ENCODE measurements around the gene RBAK. TPM values are rescaled to one million over a fixed set of nuclear protein-coding genes. Genes with fewer than 3 reads are reported as not detected.
"Not testable (repeated sequence)": the region's sequence is repeated elsewhere in the genome, so short reads cannot be mapped to it uniquely, and the experiment has no call there.

The RBAK gene
- total RNA-seq, 4 donors from 2014 or later = 10.9 to 13.2 (median 11.8) TPM

GRCh38 chr7:5053175-5053574 is 7.5 kb downstream of the RBAK start:
- H3K4me1 ChIP-seq = no peaks in the 10 kb centered on the region
- TF ChIP-seq POLR2A (IDR thresholded peaks at IDR 0.05) (no peak), CTCF (IDR thresholded peaks at IDR 0.05) (no peak)
- H3K27ac ChIP-seq = no peak overlapping the region
- peaks cover 0 to 92% (median 4%) of the 10 kb centered on the region in 3 donors for H3K36me3 ChIP-seq
- H3K9me3 ChIP-seq = peaks cover 0 to 45% (median 0%) of the 10 kb centered on the region in 4 donors
- no peak overlapping the region for H3K4me3 ChIP-seq
- no peak for DNase-seq
- no peaks in the 10 kb centered on the region for H3K27me3 ChIP-seq

GRCh38 chr7:5063698-5064097 is 18.0 kb downstream of the RBAK start:
- no peak for TF ChIP-seq POLR2A (IDR thresholded peaks at IDR 0.05)
- no peaks in the 10 kb centered on the region for H3K27me3 ChIP-seq
- H3K27ac ChIP-seq = no peak overlapping the region
- no peak for DNase-seq
- H3K9me3 ChIP-seq = peaks cover 0 to 91% (median 37%) of the 10 kb centered on the region in 4 donors
- H3K4me1 ChIP-seq = no peaks in the 10 kb centered on the region
- peaks cover 0 to 64% (median 25%) of the 10 kb centered on the region in 3 donors for H3K36me3 ChIP-seq
- H3K4me3 ChIP-seq = no peak overlapping the region

GRCh38 chr7:5064391-5065106 is 18.9 kb downstream of the RBAK start:
- Histone ChIP-seq H3K4me1 (no peaks in the 10 kb centered on the region), H3K4me3 (no peak overlapping the region), H3K27ac (no peak overlapping the region), H3K27me3 (no peaks in the 10 kb centered on the region), H3K9me3 (peaks cover 0 to 91% (median 39%) of the 10 kb centered on the region in 4 donors), H3K36me3 (peaks cover 0 to 56% (median 22%) of the 10 kb centered on the region in 3 donors)
- TF ChIP-seq POLR2A (IDR thresholded peaks at IDR 0.05) (no peak), CTCF (IDR thresholded peaks at IDR 0.05) (no peak)
- no peak for DNase-seq

DNA sequence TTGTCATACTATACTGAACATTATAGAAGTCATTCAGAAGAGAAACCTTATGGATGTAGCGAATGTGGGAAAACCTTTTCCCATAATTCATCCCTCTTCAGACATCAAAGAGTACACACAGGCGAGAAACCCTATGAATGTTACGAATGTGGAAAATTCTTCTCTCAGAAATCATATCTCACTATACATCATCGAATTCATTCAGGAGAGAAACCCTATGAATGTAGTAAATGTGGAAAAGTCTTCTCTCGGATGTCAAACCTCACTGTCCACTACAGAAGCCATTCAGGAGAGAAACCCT is 19.4 kb downstream of the RBAK start:
- no peak for DNase-seq
- Histone ChIP-seq H3K27me3 (no peaks in the 10 kb centered on the region), H3K4me1 (no peaks in the 10 kb centered on the region), H3K4me3 (no peak overlapping the region), H3K36me3 (peaks cover 0 to 50% (median 22%) of the 10 kb centered on the region in 3 donors), H3K27ac (no peak overlapping the region), H3K9me3 (peaks cover 0 to 92% (median 40%) of the 10 kb centered on the region in 4 donors)
- TF ChIP-seq CTCF (IDR thresholded peaks at IDR 0.05) (no peak), POLR2A (IDR thresholded peaks at IDR 0.05) (no peak)

DNA sequence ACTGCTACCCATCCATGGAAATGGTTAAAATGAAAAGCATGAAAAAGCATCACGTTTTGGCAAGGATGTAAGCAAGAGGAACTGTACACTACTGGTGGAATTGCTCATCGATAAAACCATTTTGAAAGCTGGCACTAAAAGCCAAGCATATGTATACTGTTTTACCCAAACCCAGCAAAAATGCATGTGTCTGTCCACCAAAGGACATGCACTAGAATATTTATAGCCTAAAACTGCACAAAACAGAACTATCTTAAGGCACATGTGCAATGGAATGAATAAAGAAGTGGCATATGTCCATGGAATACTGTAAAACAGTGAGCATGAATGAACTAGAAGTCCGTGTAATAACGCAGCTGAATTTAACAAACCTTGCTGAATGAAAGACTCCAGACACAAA is 22.9 kb downstream of the RBAK start:
- no peaks in the 10 kb centered on the region for H3K4me1 ChIP-seq
- no peak for DNase-seq
- H3K36me3 ChIP-seq = peaks cover 0 to 16% (median 11%) of the 10 kb centered on the region in 3 donors
- no peak overlapping the region for H3K27ac ChIP-seq
- no peak overlapping the region for H3K4me3 ChIP-seq
- TF ChIP-seq CTCF (IDR thresholded peaks at IDR 0.05) (no peak), POLR2A (IDR thresholded peaks at IDR 0.05) (no peak)
- no peaks in the 10 kb centered on the region for H3K27me3 ChIP-seq
- peaks cover 0 to 79% (median 41%) of the 10 kb centered on the region in 4 donors for H3K9me3 ChIP-seq

DNA sequence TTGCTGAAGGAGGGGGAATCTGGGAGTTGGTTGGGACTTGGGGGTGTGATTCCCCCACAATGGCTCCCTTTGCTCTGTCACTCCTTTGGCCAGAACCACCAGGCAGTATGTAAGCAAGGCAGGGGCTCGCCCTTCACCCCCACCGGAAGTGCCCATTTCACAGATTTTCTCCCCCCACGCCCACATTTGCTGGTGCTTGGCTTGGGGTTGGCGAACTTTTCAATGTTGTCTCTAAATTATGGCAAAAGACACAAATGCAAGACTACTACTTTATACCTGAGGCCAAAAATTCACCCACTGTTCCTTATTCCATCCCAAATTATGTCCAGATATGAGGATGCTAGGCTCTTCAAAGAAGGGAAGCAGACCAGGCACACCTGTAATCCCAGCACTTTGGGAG is 24.5 kb downstream of the RBAK start:
- Histone ChIP-seq H3K9me3 (peaks cover 0 to 62% (median 27%) of the 10 kb centered on the region in 4 donors), H3K27ac (no peak overlapping the region), H3K4me1 (no peaks in the 10 kb centered on the region), H3K4me3 (no peak overlapping the region), H3K27me3 (no peaks in the 10 kb centered on the region), H3K36me3 (no peaks in the 10 kb centered on the region)
- DNase-seq = no peak
- TF ChIP-seq POLR2A (IDR thresholded peaks at IDR 0.05) = no peak
- no peak for TF ChIP-seq CTCF (IDR thresholded peaks at IDR 0.05)

- DNase-seq, H3K4me3 ChIP-seq, H3K27me3 ChIP-seq, H3K27ac ChIP-seq, H3K4me1 ChIP-seq, H3K36me3 ChIP-seq: not testable (repeated sequence)
- peaks cover 0 to 23% (median 9%) of the 10 kb centered on the region in 4 donors for H3K9me3 ChIP-seq
Measured at GRCh38 chr7:5075187-5075586, 29.5 kb downstream of the RBAK start.
